Endometrium (tissue), 2 donors: ENCODE results near the gene GTF3C2.

Experiments used
- FAIRE-seq: peaks from 2 replicates; lab custom pipeline; 2012; peaks lifted over from hg19 to GRCh38; lab: Jason Lieb, UNC
- donor health status: control.
- donor health status: control.

GTF3C2 gene

DNA sequence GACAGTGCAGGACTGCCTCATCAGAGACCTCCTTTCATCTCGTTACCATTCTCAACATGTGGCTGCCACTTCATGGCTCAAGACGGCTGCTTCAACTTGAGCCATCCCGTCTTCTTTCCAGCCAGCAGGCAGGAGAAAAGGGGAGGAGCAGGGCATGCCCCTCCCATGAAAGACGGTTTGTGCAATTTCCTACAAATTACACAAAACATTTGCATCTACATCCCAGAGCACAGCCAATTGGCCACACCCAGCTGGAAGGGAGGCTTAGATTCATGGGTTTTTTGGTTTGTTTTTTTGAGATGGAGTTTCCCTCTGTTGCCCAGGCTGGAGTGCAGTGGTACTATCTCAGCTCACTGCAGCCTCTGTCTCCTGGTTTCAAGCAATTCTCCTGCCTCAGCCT is 60.1 kb downstream of the GTF3C2 start:
- FAIRE-seq, result no peak

DNA sequence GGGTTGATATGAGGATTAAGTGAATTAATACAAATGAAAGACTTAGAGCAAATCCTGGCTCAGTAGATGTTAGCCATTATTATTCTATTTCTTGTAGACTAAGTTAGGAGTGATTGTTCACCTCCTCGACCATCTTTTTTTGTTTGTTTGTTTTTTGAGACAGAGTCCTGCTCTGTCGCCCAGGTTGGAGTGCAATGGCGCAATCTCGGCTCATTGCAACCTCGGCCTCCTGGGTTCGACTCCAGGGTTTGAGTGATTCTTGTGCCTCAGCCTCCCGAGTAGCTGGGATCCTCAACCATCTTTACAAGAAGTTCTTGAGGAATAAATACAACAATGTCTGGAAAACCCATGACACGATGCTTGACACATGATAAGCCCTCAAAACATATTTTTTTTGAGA is 61.6 kb downstream of the GTF3C2 start:
- FAIRE-seq, result no peak

DNA sequence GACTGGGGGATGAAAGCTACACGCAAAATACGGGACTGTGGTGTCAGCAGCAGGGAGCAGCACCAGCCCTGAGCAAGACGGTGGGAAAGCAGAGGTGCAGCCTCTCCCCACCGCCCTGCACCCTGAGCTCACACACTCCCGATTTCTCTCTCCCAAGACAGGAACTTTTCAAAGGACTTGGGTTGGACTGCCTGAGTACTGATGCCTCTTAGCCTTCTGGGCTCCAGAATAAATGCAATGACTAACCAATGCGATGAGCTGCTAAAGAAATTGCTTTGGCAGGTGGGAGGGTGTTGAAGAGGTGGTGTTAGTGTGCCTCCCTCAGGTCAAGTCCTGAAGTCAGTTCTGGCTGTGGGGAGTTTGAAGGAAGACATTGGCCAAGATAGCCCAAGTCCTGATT is 64.7 kb downstream of the GTF3C2 start:
- FAIRE-seq, result no peak

DNA sequence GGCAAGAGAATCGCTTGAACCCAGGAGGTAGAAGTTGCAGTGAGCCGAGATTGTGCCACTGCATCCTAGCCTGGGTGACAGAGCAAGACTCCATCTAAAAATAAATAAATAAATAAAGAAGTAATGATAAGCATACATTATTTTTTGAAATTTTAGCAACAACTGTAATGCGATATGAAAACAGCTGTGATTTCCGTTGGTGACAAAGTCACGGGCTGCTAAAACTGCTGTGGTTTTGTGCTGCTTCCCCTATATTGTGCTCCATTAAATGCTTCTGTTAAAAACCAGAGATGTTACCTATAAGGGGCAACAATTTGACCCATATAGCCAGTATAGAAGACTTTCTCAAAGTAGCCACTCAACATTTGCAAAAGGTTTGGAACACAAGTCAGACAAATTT is 66.0 kb downstream of the GTF3C2 start:
- no peak for FAIRE-seq

DNA sequence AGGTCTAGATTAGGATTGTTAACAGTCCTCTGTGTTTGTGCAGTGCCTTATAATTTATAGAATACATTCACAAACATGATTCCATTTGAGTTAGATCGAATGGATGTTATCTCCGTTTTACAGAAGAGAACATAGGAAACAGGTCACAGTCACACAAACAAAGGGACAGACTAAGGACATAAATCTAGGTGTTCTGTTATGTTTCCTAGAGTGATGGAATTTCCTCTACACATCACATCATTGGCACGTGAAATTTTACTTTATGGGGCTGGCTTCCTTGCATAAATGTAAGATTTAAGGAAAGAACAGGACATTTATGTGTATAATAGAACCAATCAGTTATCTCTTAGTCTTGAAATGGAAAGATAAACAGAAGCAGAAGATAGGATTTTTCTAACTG is 68.0 kb downstream of the GTF3C2 start:
- FAIRE-seq, result no peak

DNA sequence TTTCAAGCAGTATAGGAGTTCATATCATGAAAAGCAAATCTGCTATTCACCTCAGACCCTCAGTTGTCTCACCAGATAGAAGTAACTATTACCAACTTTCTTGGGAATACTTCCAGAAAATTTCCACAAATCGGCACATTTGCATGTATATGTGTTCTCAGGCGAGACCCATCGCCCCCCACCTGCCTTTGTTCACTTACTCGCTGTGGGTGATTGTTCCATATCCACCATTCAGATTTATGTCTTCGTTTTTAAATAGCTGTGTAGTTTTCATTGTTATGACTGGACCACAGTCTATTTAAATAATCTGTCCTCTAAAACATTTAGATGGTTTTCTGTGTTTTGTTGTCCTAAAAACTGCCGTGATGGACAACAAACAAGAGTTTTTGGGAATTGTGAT is 71.1 kb downstream of the GTF3C2 start:
- FAIRE-seq, result no peak

DNA sequence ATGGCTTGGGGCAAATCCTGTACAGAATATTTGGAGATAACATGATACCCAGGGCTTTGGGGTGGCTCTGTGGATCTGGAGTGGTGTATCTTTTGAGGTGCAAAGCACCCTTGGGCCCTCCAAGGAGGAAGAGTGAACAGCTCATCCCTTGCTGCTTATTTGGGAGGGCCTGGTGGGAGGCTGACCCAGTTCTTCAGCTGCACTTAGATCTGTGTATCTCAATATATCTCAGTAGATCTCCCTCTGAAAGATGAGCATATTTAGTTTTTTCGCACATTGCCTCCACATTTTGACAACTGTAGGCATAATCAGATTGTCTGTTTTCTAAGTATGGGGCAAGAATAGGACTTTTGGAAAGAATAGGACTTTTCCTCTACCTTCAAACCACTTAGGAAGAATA is 71.6 kb downstream of the GTF3C2 start:
- no peak for FAIRE-seq

DNA sequence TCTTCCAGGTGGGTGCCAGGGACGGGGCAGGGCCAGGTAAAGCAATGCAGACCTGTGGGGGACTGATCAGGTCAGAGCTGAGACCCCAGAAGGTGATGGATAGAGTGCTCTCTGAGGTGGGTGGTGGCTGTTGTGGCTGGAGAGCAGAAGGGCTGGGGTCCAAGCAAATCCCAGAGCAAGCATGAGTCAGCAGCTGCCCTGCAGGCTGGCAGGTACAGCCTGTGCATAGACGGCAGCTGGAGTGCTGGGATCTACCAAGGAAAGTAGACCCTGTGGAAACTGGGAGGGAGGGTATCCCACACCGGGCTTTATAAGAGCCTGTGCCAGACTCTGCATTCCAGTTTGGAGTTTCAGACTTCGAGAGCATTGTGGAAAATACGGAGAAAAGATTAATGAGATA is 73.7 kb downstream of the GTF3C2 start:
- FAIRE-seq, result no peak

DNA sequence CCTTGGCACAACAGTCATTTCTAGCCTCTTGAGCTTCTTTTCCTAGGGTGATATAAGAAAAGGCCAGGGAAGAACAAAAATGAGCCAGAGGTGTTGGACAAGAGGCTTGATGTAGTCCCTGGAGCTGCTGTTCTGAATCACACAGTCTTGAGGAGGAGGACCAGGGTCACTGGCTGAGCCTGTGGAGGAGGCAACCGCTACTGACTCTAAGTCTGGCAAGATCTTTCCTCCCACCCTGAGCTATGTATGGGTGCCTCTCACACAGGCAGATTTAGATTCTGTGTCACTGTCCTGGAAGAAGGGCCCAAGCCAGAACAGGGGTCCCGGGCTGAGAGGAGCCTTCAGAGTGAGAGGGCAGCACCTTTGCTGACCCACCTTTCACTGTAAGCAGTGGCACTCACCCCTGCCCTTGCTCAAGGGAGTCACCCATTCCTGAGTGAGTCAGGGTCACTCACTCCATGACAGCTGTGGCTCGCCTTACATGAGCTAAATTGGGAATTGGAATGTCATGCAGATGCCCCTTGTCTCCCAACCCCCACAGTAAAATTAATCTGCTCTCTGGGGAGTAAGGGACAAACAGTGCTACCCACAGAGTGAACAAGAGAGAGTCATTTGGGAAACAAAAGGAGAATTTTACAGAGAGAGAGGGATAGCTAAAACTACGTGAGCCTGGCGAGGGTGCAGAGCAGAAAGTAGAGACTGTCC is 74.6 kb downstream of the GTF3C2 start, which contains the start of gene TRIM54:
TRIM54 (plus strand) TSS at position 575 of the 705 bp plus-strand sequence. CDS start 303 bp downstream, outside the sequence.
- FAIRE-seq, result no peak

DNA sequence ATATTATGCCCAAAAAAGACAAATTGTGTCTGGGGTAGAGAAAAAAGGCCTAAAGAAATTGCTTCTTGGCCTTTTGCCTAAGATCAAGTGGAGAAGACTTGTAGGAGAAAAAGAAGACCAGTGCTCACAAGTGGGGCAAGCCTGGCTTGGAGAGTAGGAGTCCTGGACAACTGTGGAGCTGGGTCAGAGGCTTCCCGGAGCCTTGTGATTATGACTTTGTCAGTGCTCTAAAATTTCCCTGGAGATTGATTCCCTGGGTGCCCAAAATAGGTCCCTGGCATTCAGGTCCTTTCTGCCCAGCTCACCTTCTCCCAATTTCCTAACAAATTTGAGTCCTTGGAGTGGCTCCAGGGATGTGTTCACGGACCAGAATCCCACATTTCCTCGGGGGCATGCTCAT is 75.1 kb downstream of the GTF3C2 start:
- FAIRE-seq, result no peak

DNA sequence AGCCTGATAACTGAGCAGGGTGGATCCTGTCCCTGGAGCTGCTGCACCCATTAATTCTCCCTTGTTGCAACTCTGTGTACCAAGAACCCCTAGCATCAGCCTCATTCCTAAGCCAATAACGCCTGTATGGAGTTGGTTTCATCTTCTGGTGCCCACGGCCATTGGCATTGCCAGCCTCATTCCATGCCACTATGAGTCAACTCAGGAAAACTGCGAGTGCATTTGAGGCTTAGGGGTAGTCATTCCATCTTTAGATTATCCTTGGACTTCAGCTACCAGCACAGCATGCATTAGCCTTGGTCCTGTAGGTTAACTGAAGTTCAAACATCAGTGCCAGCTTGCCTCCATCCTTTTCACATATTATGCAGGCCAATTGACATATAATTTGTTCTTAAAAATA is 75.7 kb downstream of the GTF3C2 start:
- FAIRE-seq, result no peak

DNA sequence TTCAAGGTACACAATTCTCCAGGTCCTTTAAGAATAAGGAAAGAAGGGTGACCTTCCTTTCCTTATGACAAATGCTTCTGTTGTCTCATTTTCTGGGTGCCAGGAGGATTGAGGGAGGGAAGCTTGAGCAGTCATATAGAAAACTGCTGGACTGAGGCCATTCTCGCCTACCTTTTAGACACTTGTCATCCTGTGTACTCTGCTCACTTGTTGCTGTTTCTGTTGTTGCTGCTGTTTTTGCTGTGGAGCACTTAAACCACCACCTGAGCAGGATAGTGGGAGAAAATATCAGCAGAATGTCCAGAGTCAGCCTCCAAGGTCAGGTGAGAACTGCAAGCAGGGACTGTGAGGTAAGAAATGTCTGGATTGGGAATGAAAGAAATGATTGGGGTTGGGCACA is 78.6 kb downstream of the GTF3C2 start:
- no peak for FAIRE-seq
